Measurements from ENCODE around the gene ASB15.

Gene ASB15

GRCh38 chr7:123635551-123636359 is 34.1 kb downstream of the ASB15 start:
- Mint-ChIP-seq H3K27me3 (ENCODE audit: low read depth, poor library complexity) (no peaks in the 10 kb centered on the region), H3K4me3 (no peak overlapping the region), H3K9me3 (peaks cover 3% of the 10 kb centered on the region), H3K4me1 (peaks cover 14% of the 10 kb centered on the region), H3K27ac (no peak overlapping the region), H3K36me3 (ENCODE audit: low read depth) (no peaks in the 10 kb centered on the region)
- peak; percentile 60 for TF ChIP-seq CTCF (IDR thresholded peaks at IDR 0.05)
- DNase-seq: no peak

DNA sequence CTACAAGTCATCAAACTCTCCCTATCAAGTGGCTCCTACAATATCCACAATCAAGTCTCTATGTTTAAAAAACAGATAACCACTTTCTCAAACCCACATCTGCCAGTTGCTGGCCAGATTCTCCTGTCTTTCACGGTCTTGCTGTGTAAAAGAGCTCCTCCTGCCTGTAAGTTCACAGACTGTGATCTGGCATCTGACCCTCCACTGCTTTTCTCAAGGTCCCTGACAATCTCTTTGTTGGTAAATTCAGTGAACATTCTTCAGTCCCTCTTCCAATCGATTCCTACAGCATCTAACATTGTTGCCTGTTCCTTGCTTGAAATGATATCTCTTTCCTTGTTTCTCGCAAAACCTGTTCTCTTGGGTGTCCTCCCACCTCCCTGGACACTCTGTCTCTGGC is 35.6 kb downstream of the ASB15 start:
- Mint-ChIP-seq H3K36me3 (ENCODE audit: low read depth) (no peaks in the 10 kb centered on the region), H3K4me1 (peaks cover 21% of the 10 kb centered on the region), H3K27me3 (ENCODE audit: low read depth, poor library complexity) (no peaks in the 10 kb centered on the region), H3K27ac (peak overlapping the region; percentile 24), H3K9me3 (peaks cover 3% of the 10 kb centered on the region), H3K4me3 (no peak overlapping the region)
- no peak for DNase-seq
- TF ChIP-seq CTCF (IDR thresholded peaks at IDR 0.05): no peak

DNA sequence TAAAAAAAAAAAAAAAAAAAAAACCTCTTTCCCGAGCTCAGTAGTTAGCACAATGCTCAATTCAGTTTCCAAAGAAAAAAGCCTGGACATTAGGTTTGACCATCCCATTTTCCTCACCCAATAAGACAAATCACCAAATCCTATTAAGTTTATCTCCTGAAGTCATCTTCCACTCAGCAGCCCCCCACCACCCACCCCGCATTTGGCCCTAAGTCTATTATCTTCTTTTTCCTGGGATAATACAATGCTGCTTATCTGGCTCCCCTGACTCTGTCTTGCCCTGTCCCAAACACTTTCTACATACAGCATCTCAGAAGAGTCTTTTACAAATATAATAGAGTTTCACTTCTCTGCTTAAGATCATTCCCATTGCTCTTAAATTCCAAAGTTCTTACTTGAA is 36.3 kb downstream of the ASB15 start:
- no peaks in the 10 kb centered on the region for H3K27me3 Mint-ChIP-seq (ENCODE audit: low read depth, poor library complexity)
- H3K4me1 Mint-ChIP-seq: peaks cover 28% of the 10 kb centered on the region
- H3K36me3 Mint-ChIP-seq (ENCODE audit: low read depth): no peaks in the 10 kb centered on the region
- TF ChIP-seq CTCF (IDR thresholded peaks at IDR 0.05): no peak
- H3K9me3 Mint-ChIP-seq: peaks cover 3% of the 10 kb centered on the region
- no peak overlapping the region for H3K27ac Mint-ChIP-seq
- no peak overlapping the region for H3K4me3 Mint-ChIP-seq
- DNase-seq: no peak

DNA sequence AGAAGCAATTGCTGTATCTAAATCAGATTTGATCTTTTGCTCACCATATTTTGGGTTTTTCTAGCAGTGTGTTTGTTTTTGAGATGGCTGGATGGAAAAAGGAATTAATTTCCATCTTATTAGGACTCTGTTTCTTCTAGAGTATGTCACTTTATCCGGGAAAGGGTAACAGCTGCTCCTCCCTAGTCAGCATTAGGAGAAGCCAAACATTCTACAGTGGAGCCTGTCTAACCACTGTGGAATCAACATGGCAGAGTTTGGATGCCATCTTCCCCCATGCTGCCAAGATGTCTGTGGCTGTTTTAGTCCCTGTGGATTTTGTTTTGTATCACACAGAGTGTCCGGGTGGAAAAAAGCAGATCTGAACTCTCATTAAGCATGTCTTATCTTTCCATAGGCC is 38.0 kb downstream of the ASB15 start:
- no peak overlapping the region for H3K4me3 Mint-ChIP-seq
- H3K27me3 Mint-ChIP-seq (ENCODE audit: low read depth, poor library complexity): no peaks in the 10 kb centered on the region
- TF ChIP-seq CTCF (IDR thresholded peaks at IDR 0.05): no peak
- no peak for DNase-seq
- no peaks in the 10 kb centered on the region for H3K36me3 Mint-ChIP-seq (ENCODE audit: low read depth)
- peaks cover 45% of the 10 kb centered on the region for H3K4me1 Mint-ChIP-seq
- no peak overlapping the region for H3K27ac Mint-ChIP-seq
- peaks cover 3% of the 10 kb centered on the region for H3K9me3 Mint-ChIP-seq

DNA sequence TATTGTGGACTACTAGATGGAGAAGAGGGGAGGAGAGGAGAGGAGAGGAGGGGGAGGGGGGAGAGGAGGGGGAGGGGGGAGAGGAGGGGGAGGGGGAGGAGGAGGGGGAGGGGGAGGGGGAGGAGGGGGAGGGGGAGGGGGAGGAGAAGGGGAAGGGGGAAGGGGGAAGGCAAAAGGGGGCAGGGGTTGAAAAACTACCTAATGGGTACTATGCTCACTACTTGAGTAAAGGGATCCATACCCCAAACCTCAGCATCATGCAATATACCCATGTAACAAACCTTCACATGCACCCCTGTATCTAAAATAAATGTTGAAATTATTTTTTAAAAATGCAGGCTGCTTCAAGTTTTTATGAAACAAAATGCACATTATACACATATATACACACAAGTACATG is 39.0 kb downstream of the ASB15 start:
- H3K27me3 Mint-ChIP-seq (ENCODE audit: low read depth, poor library complexity): no peaks in the 10 kb centered on the region
- H3K27ac Mint-ChIP-seq: no peak overlapping the region
- H3K36me3 Mint-ChIP-seq (ENCODE audit: low read depth): no peaks in the 10 kb centered on the region
- peaks cover 3% of the 10 kb centered on the region for H3K9me3 Mint-ChIP-seq
- DNase-seq: no peak
- no peak for TF ChIP-seq CTCF (IDR thresholded peaks at IDR 0.05)
- peaks cover 55% of the 10 kb centered on the region for H3K4me1 Mint-ChIP-seq
- H3K4me3 Mint-ChIP-seq: no peak overlapping the region

- Mint-ChIP-seq H3K27me3 (ENCODE audit: low read depth, poor library complexity) (no peaks in the 10 kb centered on the region), H3K27ac (peak overlapping the region; percentile 9), H3K4me1 (peaks cover 66% of the 10 kb centered on the region), H3K4me3 (no peak overlapping the region), H3K36me3 (ENCODE audit: low read depth) (no peaks in the 10 kb centered on the region), H3K9me3 (peaks cover 3% of the 10 kb centered on the region)
- no peak for TF ChIP-seq CTCF (IDR thresholded peaks at IDR 0.05)
- DNase-seq: no peak
These were observed 40.3 kb downstream of the ASB15 start for GRCh38 chr7:123641901-123642300.
